H4 (cell line): Measurements from ENCODE around the gene SLC37A4. TPM values are rescaled to one million over a fixed set of nuclear protein-coding genes. Genes with fewer than 3 reads are reported as not detected.
A peak's percentile ranks its signal among the peaks of the same experiment; 100 is the strongest.
"Not testable (repeated sequence)": the region's sequence is repeated elsewhere in the genome, so short reads cannot be mapped to it uniquely, and the experiment has no call there.

ENCODE experiments used
- DNase-seq: peaks from one replicate; pipeline ENCODE4 v3.0.0-alpha.2; 2015; ENCODE audit warnings: low spot score
- total RNA-seq: library from RNA; depleted of rRNA; stranded (reverse); fragments of >200 nt; shearing (Covaris generic); gene quantifications from 2 replicates; pipeline ENCODE4 v1.2.3, GENCODE V29; 2014; rRNA removed

SLC37A4 gene
- 21.7 and 26.6 TPM in 2 replicates for total RNA-seq

- peak; percentile 98 for DNase-seq
Observed at GRCh38 chr11:119030329-119031047, at the start of gene SLC37A4. TSS of gene SLC37A4 (minus strand) at chr11:119030877.

GRCh38 chr11:119078675-119079420 lies 48.2 kb upstream of the SLC37A4 start:
- no peak for DNase-seq

DNA sequence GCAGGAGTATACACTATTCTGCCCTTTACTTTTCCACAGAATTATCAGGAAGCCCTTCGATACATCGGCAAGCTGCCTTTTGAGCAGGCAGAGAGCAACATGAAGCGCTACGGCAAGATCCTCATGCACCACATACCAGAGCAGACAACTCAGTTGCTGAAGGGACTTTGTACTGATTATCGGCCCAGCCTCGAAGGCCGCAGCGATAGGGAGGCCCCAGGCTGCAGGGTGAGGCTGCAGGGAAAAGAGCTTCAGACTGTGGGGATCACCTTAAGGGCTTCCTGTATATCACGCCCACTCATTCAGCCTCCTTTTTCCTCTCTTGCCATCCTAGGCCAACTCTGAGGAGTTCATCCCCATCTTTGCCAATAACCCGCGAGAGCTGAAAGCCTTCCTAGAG lies 47.2 kb upstream of the SLC37A4 start:
- DNase-seq: no peak

DNA sequence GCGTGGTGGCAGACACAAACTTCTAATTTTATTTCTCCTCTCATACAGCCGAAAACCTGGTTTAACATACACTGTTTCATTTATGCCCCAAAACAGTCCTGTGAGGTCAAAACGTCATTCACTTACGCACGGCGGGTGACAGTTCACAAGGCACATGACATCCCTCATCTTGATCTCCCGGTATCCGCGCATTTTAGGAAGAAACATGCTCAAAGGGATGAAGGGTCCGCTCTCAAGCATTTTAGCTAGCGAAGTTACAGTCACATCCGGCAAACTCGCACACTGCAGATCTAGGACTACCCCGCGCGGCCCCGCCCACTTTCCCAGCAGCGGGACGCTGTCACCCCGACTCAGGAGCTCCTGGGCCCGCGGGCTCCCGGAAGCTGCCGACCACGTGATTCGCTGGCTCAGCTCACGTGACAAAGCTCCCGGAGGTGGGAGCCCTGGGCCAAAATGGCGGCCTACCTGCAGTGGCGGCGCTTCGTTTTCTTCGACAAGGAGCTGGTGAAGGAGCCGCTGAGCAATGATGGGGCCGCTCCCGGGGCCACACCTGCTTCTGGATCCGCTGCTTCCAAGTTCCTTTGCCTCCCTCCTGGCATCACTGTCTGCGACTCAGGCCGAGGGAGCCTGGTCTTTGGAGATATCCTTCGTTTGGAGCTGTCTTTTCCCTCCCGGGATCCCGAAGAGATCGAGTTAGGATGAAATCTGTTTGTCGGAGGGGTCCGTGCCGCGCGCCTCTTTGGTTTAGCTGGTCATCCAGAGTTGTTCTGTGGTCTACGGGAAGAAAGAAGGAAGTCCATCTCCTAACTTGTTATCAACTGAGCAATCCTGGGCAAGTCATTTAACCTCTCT lies 36.9 kb upstream of the SLC37A4 start, which contains the start of gene VPS11:
TSS of gene VPS11 (plus strand) at position 448 of the 852 bp plus-strand sequence. CDS start at position 454, 6 bp downstream.
- DNase-seq: peak; percentile 93

DNA sequence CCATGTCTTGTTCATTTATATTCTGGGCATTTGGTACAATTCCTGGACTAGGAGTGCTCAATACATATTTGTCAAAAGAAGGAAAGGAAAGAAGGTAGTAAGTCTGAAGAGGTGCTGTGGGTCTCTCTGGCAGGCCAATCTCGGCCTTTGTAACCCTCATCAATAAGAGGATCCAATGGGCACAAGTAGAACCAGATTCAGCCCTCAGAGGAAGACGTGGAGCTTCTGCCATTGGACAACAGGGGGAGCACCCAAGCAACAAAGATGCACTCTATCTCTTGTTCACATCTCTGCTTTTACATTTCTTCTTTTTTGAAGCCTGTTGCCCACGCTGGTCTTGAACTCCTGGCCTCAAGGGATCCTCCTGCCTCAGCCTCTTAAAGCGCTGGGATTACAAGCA lies 34.7 kb upstream of the SLC37A4 start:
- peak; percentile 33 for DNase-seq

- DNase-seq: peak; percentile 61
Observed at GRCh38 chr11:119062779-119063178, 32.1 kb upstream of the SLC37A4 start.

DNA sequence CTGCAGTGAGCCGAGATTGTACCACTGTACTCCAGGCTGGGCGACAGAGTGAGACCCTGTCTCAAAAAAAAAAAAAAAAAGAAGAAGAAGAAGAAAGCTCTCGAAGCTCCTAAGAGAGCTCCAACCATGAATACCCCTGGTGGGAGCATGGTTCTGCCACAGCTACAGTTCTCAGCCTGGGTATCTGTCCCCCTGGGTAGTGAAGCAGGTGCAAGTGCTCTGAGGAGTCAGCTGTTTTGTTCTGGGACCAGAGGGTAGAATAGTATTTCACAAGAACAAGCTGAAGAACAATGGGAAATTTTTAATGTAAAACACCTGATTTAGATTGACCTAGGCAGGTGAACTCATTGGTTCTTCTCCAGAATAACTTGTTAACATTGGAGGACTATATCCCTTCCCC lies 30.6 kb upstream of the SLC37A4 start:
- no peak for DNase-seq

- DNase-seq: not testable (repeated sequence)
Observed at GRCh38 chr11:119059128-119059527, 28.5 kb upstream of the SLC37A4 start.

- peak; percentile 93 for DNase-seq
Observed at GRCh38 chr11:119057000-119057769, 26.5 kb upstream of the SLC37A4 start, which contains the start of gene HYOU1. TSS of gene HYOU1 (minus strand) at chr11:119057205. CDS start at chr11:119056160, 1,045 bp downstream.

GRCh38 chr11:119056421-119056999 lies 25.8 kb upstream of the SLC37A4 start:
- no peak for DNase-seq

GRCh38 chr11:119055901-119056300 lies 25.2 kb upstream of the SLC37A4 start:
- no peak for DNase-seq

DNA sequence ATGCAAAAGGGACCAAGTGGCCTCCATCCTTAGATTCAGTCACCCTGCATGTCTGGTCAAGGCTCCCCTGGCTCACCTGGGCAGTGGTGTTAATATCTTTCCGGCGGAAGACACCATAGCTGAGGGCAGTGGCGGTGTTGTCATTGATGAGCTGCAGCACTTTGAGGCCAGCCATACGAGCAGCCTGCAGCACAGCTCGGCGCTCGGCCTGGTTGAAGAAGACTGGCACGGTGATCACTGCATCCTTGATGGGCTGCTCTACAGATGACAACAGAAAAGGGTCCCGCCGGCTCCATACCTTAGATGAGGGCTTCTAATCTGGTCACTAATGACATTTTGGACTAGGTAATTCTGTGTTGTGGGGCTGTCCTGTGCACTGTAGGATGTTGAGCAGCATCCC lies 23.7 kb upstream of the SLC37A4 start:
- DNase-seq: no peak

- DNase-seq: no peak
Observed at GRCh38 chr11:119052163-119052814, 21.6 kb upstream of the SLC37A4 start.

DNA sequence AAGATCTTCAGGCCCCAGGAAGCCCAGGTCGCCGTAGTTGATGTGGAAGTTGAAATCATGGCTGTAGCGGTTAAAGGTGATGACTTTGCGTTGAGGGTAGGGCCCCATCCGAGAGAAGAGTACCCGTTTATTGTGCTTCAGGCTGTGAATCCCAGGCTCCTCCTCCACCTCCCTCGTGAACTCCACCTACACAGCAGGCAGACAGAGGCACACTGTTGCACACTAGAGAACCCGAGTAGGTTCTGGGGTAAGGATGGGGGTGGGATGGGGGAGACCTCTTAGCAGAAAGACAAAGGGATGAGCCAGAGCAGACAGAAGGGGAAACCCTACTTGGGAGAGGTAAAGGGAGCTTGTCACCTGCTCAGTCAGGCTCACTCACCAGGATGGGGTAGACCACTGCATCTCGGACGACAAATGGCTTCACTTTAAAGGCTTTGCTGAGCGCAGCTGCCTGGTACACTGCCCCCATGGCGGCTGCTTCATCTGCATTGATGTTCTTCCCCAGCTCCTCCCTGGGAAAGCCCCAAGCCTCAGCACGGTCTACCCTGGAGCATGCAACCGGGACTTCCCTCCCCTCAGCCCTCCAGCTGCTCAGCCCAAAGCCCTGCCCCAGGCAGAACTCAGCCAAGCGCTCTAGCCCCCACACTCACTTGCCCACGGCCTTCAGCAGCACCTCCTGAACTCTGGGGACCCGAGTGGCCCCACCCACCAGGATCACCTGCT lies 20.9 kb upstream of the SLC37A4 start:
- DNase-seq: no peak

GRCh38 chr11:119049081-119049480 lies 18.4 kb upstream of the SLC37A4 start:
- no peak for DNase-seq

DNA sequence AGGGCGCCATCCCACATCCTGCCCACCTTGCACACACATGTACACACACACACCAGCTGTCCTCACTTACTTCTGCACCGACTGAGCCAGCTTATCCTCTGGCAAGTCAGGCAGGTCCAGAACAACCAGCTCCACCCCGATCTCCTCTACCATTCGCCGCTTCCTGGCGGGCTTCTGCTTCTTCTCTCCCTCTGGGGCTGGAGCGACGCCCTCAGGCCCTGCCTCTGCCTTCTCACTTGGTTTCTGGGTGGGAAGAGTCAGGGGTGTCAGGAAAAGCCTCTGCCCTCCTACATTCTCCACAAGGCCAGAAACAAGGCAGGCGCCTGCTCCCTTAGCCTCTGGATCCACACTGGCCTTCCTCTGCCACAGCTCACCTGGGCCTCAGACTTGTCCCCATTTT lies 18.0 kb upstream of the SLC37A4 start:
- no peak for DNase-seq

- DNase-seq: no peak
Observed at GRCh38 chr11:119047205-119047604, 16.5 kb upstream of the SLC37A4 start.

- DNase-seq: no peak
Observed at GRCh38 chr11:119046489-119046888, 15.8 kb upstream of the SLC37A4 start.

- no peak for DNase-seq
Observed at GRCh38 chr11:119044708-119045107, 14.0 kb upstream of the SLC37A4 start.

DNA sequence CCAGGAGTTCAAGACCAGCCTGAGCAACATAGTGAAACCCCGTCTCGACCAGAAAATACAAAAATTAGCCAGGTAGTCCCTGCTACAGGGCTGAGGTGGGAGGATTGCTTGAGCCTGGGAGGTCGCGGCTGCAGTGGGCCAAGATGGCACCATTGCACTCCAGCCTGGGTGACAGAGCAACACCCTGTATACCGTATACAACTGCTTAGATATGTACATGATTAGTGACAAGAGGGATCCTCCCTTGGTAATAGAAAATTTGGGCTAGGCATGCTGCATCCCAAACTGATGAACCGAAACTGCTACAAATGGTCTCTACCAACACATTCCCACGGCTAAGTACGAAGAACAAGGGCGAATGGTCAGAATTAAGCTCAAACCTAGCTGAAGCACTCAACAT lies 12.2 kb upstream of the SLC37A4 start:
- no peak for DNase-seq
